HEK293T (cell line): Measurements from ENCODE around the gene PLS3.

ENCODE experiments used
- ELF4 ChIP-seq: fragments of 450-650 bp; IDR thresholded peaks from 2 replicates; pipeline ENCODE4 v1.6.1; 2017; ENCODE audit warnings: antibody characterized with exemption
- FOXA1 ChIP-seq: fragments of 450-650 bp; IDR thresholded peaks from 2 replicates; pipeline ENCODE4 v1.6.1; 2016; ENCODE audit warnings: mild to moderate bottlenecking
- FOXM1 ChIP-seq: fragments of 450-650 bp; IDR thresholded peaks from 2 replicates; pipeline ENCODE4 v1.6.1; 2017; ENCODE audit warnings: mild to moderate bottlenecking, borderline replicate concordance
- SP1 ChIP-seq: fragments of 450-650 bp; IDR thresholded peaks from 2 replicates; pipeline ENCODE4 v1.6.1; 2017
- SUZ12 ChIP-seq: fragments of 450-650 bp; IDR thresholded peaks from 2 replicates; pipeline ENCODE4 v1.6.1; 2016; ENCODE audit warnings: mild to moderate bottlenecking
- ZNF384 ChIP-seq: fragments of 450-650 bp; IDR thresholded peaks from 2 replicates; pipeline ENCODE4 v1.6.1; 2016

- no peak for TF ChIP-seq FOXM1
- no peak for TF ChIP-seq ZNF384
- no peak for TF ChIP-seq SUZ12
- TF ChIP-seq SP1, result no peak
- no peak for TF ChIP-seq FOXA1
- TF ChIP-seq ELF4, result no peak
Measured at GRCh38 chrX:115582616-115583495, 21.9 kb downstream of the PLS3 start.
